ENCODE data around the gene PYM1. TPM values are rescaled to one million over a fixed set of nuclear protein-coding genes. Genes with fewer than 3 reads are reported as not detected.
"Not testable (repeated sequence)": the region's sequence is repeated elsewhere in the genome, so short reads cannot be mapped to it uniquely, and the experiment has no call there.

PYM1 gene
- polyA plus RNA-seq, 1 donor from 2014 or later: 49.3 TPM

DNA sequence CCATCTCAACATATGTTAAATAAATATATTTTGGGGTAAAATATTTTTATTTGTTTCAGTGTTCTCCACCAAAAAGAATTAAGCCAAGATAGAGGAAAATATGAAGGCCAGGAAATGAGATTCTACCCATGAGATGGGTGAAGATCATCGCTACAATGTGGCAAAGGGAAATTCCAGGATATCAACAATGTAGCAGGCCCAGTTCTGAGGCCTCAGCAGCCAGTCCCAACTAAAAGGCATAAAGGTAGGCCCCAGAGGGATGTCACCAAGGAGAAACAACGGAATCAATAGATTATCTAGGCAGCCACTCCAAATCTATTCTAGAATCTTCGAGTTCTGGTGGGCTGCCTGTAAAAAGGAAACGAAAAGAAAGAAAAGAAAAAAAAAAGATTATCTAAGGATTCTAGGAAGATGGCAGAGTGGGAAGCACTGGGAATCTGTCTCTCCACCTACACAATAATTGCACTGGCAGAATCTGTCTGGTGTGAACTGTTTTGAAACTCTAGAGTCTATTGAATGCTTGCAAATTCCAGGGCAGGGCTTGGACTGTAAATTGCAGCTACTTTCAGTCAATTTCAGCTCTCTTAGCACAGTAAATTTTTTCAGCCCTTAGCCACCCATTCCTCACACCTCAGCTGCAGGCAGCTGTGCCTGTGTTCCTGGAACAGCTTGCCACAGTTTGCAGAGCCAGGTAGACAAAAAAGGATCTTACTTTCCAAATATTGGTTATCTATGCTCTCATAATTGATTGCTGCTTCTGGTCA, 51.8 kb downstream of the PYM1 start:
- Histone ChIP-seq H3K4me3 (ENCODE audit: low read length) (no peak overlapping the region), H3K9me3 (ENCODE audit: low read length) (no peaks in the 10 kb centered on the region), H3K36me3 (ENCODE audit: insufficient read depth, low read length) (no peaks in the 10 kb centered on the region), H3K9ac (ENCODE audit: low read length) (no peak overlapping the region), H3K27ac (ENCODE audit: low read length) (no peak overlapping the region), H2AFZ (ENCODE audit: low read depth, low read length) (no peak overlapping the region), H4K20me1 (ENCODE audit: insufficient read depth) (no peaks in the 10 kb centered on the region), H3K27me3 (ENCODE audit: insufficient read depth, low read depth, low read length) (no peaks in the 10 kb centered on the region), H3K79me2 (replicated peaks; ENCODE audit: insufficient read depth, low read length) (no peaks in the 10 kb centered on the region), H3F3A (ENCODE audit: insufficient read depth, low read length, poor library complexity, severe bottlenecking) (no peaks in the 10 kb centered on the region), H3K9me2 (ENCODE audit: insufficient read depth, low read length) (no peaks in the 10 kb centered on the region), H3K4me2 (ENCODE audit: low read length) (no peak overlapping the region)
- TF ChIP-seq, protein P1, sequence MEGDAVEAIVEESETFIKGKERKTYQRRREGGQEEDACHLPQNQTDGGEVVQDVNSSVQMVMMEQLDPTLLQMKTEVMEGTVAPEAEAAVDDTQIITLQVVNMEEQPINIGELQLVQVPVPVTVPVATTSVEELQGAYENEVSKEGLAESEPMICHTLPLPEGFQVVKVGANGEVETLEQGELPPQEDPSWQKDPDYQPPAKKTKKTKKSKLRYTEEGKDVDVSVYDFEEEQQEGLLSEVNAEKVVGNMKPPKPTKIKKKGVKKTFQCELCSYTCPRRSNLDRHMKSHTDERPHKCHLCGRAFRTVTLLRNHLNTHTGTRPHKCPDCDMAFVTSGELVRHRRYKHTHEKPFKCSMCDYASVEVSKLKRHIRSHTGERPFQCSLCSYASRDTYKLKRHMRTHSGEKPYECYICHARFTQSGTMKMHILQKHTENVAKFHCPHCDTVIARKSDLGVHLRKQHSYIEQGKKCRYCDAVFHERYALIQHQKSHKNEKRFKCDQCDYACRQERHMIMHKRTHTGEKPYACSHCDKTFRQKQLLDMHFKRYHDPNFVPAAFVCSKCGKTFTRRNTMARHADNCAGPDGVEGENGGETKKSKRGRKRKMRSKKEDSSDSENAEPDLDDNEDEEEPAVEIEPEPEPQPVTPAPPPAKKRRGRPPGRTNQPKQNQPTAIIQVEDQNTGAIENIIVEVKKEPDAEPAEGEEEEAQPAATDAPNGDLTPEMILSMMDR (IDR thresholded peaks at IDR 0.05; ENCODE audit: poor library complexity, severe bottlenecking): no peak
- TF ChIP-seq TAF1 (IDR thresholded peaks at IDR 0.05; ENCODE audit: low read depth): no peak
- TF ChIP-seq EP300 (conservative IDR thresholded peaks at IDR 0.05; ENCODE audit: poor library complexity, severe bottlenecking): no peak
- TF ChIP-seq RAD21 (conservative IDR thresholded peaks at IDR 0.05): no peak
- TF ChIP-seq MXI1 (conservative IDR thresholded peaks at IDR 0.05; ENCODE audit: poor library complexity, severe bottlenecking): no peak
- no peak for TF ChIP-seq SMC3 (conservative IDR thresholded peaks at IDR 0.05; ENCODE audit: poor library complexity)
- TF ChIP-seq POLR2AphosphoS5 (IDR thresholded peaks at IDR 0.05): no peak
- no peak for TF ChIP-seq EZH2 (IDR thresholded peaks at IDR 0.05; ENCODE audit: borderline replicate concordance, insufficient read depth, low read length, poor library complexity, severe bottlenecking)

DNA sequence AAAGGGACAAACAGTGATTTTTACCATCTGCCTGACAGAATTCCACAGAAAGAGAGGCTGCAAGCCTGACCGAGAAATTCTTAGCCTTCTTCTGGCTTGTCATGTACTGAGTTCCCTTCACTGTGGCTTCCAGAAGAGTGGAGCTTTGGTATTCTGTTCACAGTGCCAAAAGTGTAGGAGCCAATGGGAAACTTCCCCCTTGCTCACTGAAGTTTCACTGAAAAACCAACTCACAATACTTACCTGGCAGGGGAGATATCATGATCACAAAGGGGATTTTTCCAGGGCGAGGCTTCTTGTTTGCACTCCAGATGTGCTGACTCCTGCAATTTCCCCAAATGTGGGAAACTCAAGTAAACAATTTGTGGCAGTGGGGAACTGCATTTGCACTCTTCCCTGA, 53.3 kb downstream of the PYM1 start:
- H3K79me2 ChIP-seq (replicated peaks; ENCODE audit: insufficient read depth, low read length): no peaks in the 10 kb centered on the region

DNA sequence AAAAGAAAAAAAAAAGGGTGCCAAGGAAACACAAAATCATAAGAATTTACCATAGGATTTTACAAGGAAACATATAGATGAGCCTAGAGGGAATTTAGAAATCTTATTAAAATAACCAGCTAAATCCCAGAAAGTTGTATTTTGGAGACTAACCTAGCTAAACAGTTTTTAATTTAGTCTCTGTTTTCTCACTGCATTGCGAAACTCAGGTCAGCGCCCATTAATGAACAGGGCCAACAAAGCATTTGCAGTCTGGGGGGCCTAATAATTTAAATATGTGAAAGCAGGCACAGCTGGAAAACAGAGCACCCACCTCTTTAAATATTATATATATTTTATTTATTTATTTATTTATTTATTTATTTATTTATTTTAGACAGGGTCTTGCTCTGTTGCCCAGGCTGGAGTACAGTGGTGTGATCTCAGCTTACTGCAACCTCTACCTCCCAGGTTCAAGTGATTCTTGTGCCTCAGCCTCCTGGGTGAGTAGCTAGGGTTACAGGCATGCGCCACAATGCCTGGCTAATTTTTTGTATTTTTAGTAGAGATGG, 61.2 kb downstream of the PYM1 start:
- H3K9ac ChIP-seq (ENCODE audit: low read length); H3F3A ChIP-seq (ENCODE audit: insufficient read depth, low read length, poor library complexity, severe bottlenecking); H3K79me2 ChIP-seq (replicated peaks; ENCODE audit: insufficient read depth, low read length); H3K4me3 ChIP-seq (ENCODE audit: low read length); H3K27me3 ChIP-seq (ENCODE audit: insufficient read depth, low read depth, low read length); H3K9me3 ChIP-seq (ENCODE audit: low read length); H3K4me2 ChIP-seq (ENCODE audit: low read length); H2AFZ ChIP-seq (ENCODE audit: low read depth, low read length); H3K27ac ChIP-seq (ENCODE audit: low read length); H3K36me3 ChIP-seq (ENCODE audit: insufficient read depth, low read length); H3K9me2 ChIP-seq (ENCODE audit: insufficient read depth, low read length); H4K20me1 ChIP-seq (ENCODE audit: insufficient read depth): not testable (repeated sequence)

More for the DNA sequence above, 53.3 kb downstream of the PYM1 start:
- Histone ChIP-seq H3F3A (ENCODE audit: insufficient read depth, low read length, poor library complexity, severe bottlenecking) (no peaks in the 10 kb centered on the region), H3K27ac (ENCODE audit: low read length) (no peak overlapping the region), H3K36me3 (ENCODE audit: insufficient read depth, low read length) (no peaks in the 10 kb centered on the region), H3K9me3 (ENCODE audit: low read length) (no peaks in the 10 kb centered on the region), H4K20me1 (ENCODE audit: insufficient read depth) (no peaks in the 10 kb centered on the region), H3K4me3 (ENCODE audit: low read length) (no peak overlapping the region), H3K4me2 (ENCODE audit: low read length) (no peak overlapping the region), H3K9me2 (ENCODE audit: insufficient read depth, low read length) (no peaks in the 10 kb centered on the region), H3K9ac (ENCODE audit: low read length) (no peak overlapping the region), H2AFZ (ENCODE audit: low read depth, low read length) (no peak overlapping the region), H3K27me3 (ENCODE audit: insufficient read depth, low read depth, low read length) (no peaks in the 10 kb centered on the region)
- TF ChIP-seq, protein P2, sequence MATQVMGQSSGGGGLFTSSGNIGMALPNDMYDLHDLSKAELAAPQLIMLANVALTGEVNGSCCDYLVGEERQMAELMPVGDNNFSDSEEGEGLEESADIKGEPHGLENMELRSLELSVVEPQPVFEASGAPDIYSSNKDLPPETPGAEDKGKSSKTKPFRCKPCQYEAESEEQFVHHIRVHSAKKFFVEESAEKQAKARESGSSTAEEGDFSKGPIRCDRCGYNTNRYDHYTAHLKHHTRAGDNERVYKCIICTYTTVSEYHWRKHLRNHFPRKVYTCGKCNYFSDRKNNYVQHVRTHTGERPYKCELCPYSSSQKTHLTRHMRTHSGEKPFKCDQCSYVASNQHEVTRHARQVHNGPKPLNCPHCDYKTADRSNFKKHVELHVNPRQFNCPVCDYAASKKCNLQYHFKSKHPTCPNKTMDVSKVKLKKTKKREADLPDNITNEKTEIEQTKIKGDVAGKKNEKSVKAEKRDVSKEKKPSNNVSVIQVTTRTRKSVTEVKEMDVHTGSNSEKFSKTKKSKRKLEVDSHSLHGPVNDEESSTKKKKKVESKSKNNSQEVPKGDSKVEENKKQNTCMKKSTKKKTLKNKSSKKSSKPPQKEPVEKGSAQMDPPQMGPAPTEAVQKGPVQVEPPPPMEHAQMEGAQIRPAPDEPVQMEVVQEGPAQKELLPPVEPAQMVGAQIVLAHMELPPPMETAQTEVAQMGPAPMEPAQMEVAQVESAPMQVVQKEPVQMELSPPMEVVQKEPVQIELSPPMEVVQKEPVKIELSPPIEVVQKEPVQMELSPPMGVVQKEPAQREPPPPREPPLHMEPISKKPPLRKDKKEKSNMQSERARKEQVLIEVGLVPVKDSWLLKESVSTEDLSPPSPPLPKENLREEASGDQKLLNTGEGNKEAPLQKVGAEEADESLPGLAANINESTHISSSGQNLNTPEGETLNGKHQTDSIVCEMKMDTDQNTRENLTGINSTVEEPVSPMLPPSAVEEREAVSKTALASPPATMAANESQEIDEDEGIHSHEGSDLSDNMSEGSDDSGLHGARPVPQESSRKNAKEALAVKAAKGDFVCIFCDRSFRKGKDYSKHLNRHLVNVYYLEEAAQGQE (IDR thresholded peaks at IDR 0.05; ENCODE audit: borderline replicate concordance): no peak
- TF ChIP-seq POLR2AphosphoS5 (IDR thresholded peaks at IDR 0.05) (no peak), EZH2 (IDR thresholded peaks at IDR 0.05; ENCODE audit: borderline replicate concordance, insufficient read depth, low read length, poor library complexity, severe bottlenecking) (no peak), MXI1 (conservative IDR thresholded peaks at IDR 0.05; ENCODE audit: poor library complexity, severe bottlenecking) (no peak), EP300 (conservative IDR thresholded peaks at IDR 0.05; ENCODE audit: poor library complexity, severe bottlenecking) (no peak), RAD21 (conservative IDR thresholded peaks at IDR 0.05) (no peak), SMC3 (conservative IDR thresholded peaks at IDR 0.05; ENCODE audit: poor library complexity) (no peak), TAF1 (IDR thresholded peaks at IDR 0.05; ENCODE audit: low read depth) (no peak)
- TF ChIP-seq, protein P1 (IDR thresholded peaks at IDR 0.05; ENCODE audit: poor library complexity, severe bottlenecking): no peak
